ENCODE measurements around the gene CKS1B.

- no peak for TF ChIP-seq CTCF (conservative IDR thresholded peaks at IDR 0.05; ENCODE audit: low read depth, low read length)
- no peak for TF ChIP-seq EZH2 (IDR thresholded peaks at IDR 0.05; ENCODE audit: borderline replicate concordance, low read depth, low read length, poor library complexity, severe bottlenecking)
Measured at GRCh38 chr1:155007251-155007828, 32.9 kb downstream of the CKS1B start.
